Body of pancreas (tissue), 4 donors: Measurements from ENCODE around the gene PYHIN1. TPM values are rescaled to one million over a fixed set of nuclear protein-coding genes. Genes with fewer than 3 reads are reported as not detected.

ENCODE experiments used
- ATAC-seq: fragments of 150-250 bp; one replicate; pipeline ENCODE4 v1.9.1; 2016
- DNase-seq, 4 donors: peaks; one replicate each; pipeline ENCODE4 v3.0.0-alpha.2; 2019
- H3K27ac ChIP-seq, 4 donors: fragments of 200-600 bp; sonication (generic); 1 replicate in 3 of 4; 2 replicates in 1 of 4; pipeline versions ENCODE4 v1.5.1 to v1.6.1; 2016 to 2019; ENCODE audit warnings: mild to moderate bottlenecking in 1 of 4, mixed read lengths in 1 of 4, moderate library complexity in 1 of 4
- H3K27me3 ChIP-seq, 2 donors: fragments of 200-600 bp; sonication (generic); one replicate each; pipeline ENCODE4 v1.6.0; 2016; ENCODE audit warnings: mild to moderate bottlenecking in 1 of 2
- H3K36me3 ChIP-seq, 2 donors: fragments of 200-600 bp; sonication (generic); replicated peaks in 1 of 2; 2 replicates each; pipeline ENCODE4 v1.5.1; 2016; ENCODE audit warnings: low read depth in 2 of 2; ENCODE audit not compliant: insufficient read depth in 1 of 2
- H3K4me1 ChIP-seq: fragments of 200-600 bp; sonication (generic); one replicate; pipeline ENCODE4 v1.6.0; 2016
- H3K4me3 ChIP-seq, 2 donors: fragments of 200-600 bp; sonication (generic); 1 replicate in 1 of 2; 2 replicates in 1 of 2; pipeline ENCODE4 v1.5.1; 2016 to 2019
- H3K9me3 ChIP-seq, 3 donors: fragments of 200-600 bp; sonication (generic); 1 replicate in 2 of 3; 2 replicates in 1 of 3; pipeline ENCODE4 v1.5.1; 2016
- CTCF ChIP-seq, 7 experiments: fragments of 450-650 bp in 4 of 7; fragments of 200-600 bp in 3 of 7; sonication (generic) in 3 of 7; IDR thresholded peaks; one replicate each; pipeline ENCODE4 v1.5.1; 2016 to 2019; ENCODE audit warnings: antibody characterized with exemption in 7 of 7
- POLR2A ChIP-seq, 3 donors: fragments of 450-650 bp; IDR thresholded peaks; one replicate each; pipeline ENCODE4 v1.6.1; 2016; ENCODE audit warnings: antibody characterized with exemption in 3 of 3, mild to moderate bottlenecking in 2 of 3
- WGBS, 2 donors: methylation state at CpG; one replicate each; pipeline ENCODE4 v1.1.5; 2017; 5-methylcytosine and 5-hydroxymethylcytosine counted together
- intact Hi-C: fragments of 100-400 bp; cut with DNase I; formaldehyde crosslinking; loops from one replicate; pipeline ENCODE4 v1.15.1; 2023
- total RNA-seq, 2 donors: library from RNA; depleted of rRNA; stranded (reverse); fragments of >200 nt; gene quantifications; one replicate each; pipeline ENCODE4 v1.1.0, GENCODE V29; 2016

Gene PYHIN1
- total RNA-seq, result 1 to 10 TPM in 1 of 2 donors, under 1 TPM in 1; 0.66 to 1.6 TPM

GRCh38 chr1:158931055-158931737 lies at the start of gene PYHIN1:
PYHIN1 (plus strand) TSS chr1:158931552; CDS start chr1:158936911, 5,359 bp downstream.
- 38% methylated on average over 3 of the region's 3 CpGs for WGBS, 2 donors
- no peak within 1 kb of the TSS for H3K4me3 ChIP-seq

GRCh38 chr1:158893654-158894053 lies 37.7 kb upstream of the PYHIN1 start:
- no peak for DNase-seq
- H3K36me3 ChIP-seq, result no peaks in the 10 kb centered on the region
- H3K4me3 ChIP-seq, result no peak overlapping the region
- no peak for TF ChIP-seq CTCF (IDR thresholded peaks at IDR 0.05)
- no peak for TF ChIP-seq POLR2A (IDR thresholded peaks at IDR 0.05)
- H3K27ac ChIP-seq, result no peak overlapping the region
- no peaks in the 10 kb centered on the region for H3K4me1 ChIP-seq
- H3K9me3 ChIP-seq, result no peaks in the 10 kb centered on the region
- intact Hi-C loops, result no loop called here
- H3K27me3 ChIP-seq, result no peaks in the 10 kb centered on the region
- no peak for ATAC-seq

More at GRCh38 chr1:158931055-158931737, at the start of gene PYHIN1:
- no peaks in the 10 kb centered on the region for H3K27me3 ChIP-seq
- ATAC-seq (no peak), DNase-seq (peak in 1 of 4 donors; percentile 8)
- intact Hi-C loops, result no loop called here
- H3K9me3 ChIP-seq, result no peaks in the 10 kb centered on the region
- no peaks in the 10 kb centered on the region for H3K4me1 ChIP-seq
- TF ChIP-seq POLR2A (IDR thresholded peaks at IDR 0.05) (no peak), CTCF (IDR thresholded peaks at IDR 0.05) (no peak)
- no peak within 1 kb of the TSS for H3K27ac ChIP-seq
- no peaks in the 10 kb centered on the region for H3K36me3 ChIP-seq

- no peak for ATAC-seq
- TF ChIP-seq CTCF (IDR thresholded peaks at IDR 0.05), result no peak
- TF ChIP-seq POLR2A (IDR thresholded peaks at IDR 0.05), result no peak
- no peaks in the 10 kb centered on the region for H3K4me1 ChIP-seq
- H3K36me3 ChIP-seq, result no peaks in the 10 kb centered on the region
- WGBS, 2 donors, result 65 to 71% methylated on average over 2 of the region's 2 CpGs
- H3K4me3 ChIP-seq, result no peak overlapping the region
- no peaks in the 10 kb centered on the region for H3K27me3 ChIP-seq
- DNase-seq, result no peak
- H3K9me3 ChIP-seq, result no peaks in the 10 kb centered on the region
- intact Hi-C loops, result no loop called here
- no peak overlapping the region for H3K27ac ChIP-seq
Measured at GRCh38 chr1:158898722-158899121, 32.6 kb upstream of the PYHIN1 start.

- no peak for DNase-seq
- no peak overlapping the region for H3K27ac ChIP-seq
- H3K36me3 ChIP-seq, result no peaks in the 10 kb centered on the region
- ATAC-seq, result no peak
- TF ChIP-seq CTCF (IDR thresholded peaks at IDR 0.05), result no peak
- no peaks in the 10 kb centered on the region for H3K9me3 ChIP-seq
- no peak overlapping the region for H3K4me3 ChIP-seq
- no peaks in the 10 kb centered on the region for H3K27me3 ChIP-seq
- H3K4me1 ChIP-seq, result no peaks in the 10 kb centered on the region
- 60 to 61% methylated on average over 3 of the region's 3 CpGs for WGBS, 2 donors
- intact Hi-C loops, result no loop called here
Measured at GRCh38 chr1:158901623-158902022, 29.7 kb upstream of the PYHIN1 start.

GRCh38 chr1:158916085-158916484 lies 15.3 kb upstream of the PYHIN1 start:
- no peaks in the 10 kb centered on the region for H3K36me3 ChIP-seq
- no peaks in the 10 kb centered on the region for H3K27me3 ChIP-seq
- DNase-seq (no peak), ATAC-seq (no peak)
- no peak overlapping the region for H3K27ac ChIP-seq
- no peak overlapping the region for H3K4me3 ChIP-seq
- no peaks in the 10 kb centered on the region for H3K4me1 ChIP-seq
- TF ChIP-seq CTCF (IDR thresholded peaks at IDR 0.05) (no peak), POLR2A (IDR thresholded peaks at IDR 0.05) (no peak)
- intact Hi-C loops, result no loop called here
- H3K9me3 ChIP-seq, result peaks cover 0 to 3% (median 0%) of the 10 kb centered on the region in 3 donors
- 24 to 36% methylated on average over 1 of the region's 1 CpG for WGBS, 2 donors
